Inferior parietal cortex (tissue), 1 donor: Measurements from ENCODE around the gene LARGE1.

Source experiments
- DNase-seq: peaks from one replicate; pipeline ENCODE4 v3.0.0-alpha.2; 2016; ENCODE audit errors: extremely low spot score

Gene LARGE1

GRCh38 chr22:33774781-33775180, 145.5 kb downstream of the LARGE1 start:
- no peak for DNase-seq

DNA sequence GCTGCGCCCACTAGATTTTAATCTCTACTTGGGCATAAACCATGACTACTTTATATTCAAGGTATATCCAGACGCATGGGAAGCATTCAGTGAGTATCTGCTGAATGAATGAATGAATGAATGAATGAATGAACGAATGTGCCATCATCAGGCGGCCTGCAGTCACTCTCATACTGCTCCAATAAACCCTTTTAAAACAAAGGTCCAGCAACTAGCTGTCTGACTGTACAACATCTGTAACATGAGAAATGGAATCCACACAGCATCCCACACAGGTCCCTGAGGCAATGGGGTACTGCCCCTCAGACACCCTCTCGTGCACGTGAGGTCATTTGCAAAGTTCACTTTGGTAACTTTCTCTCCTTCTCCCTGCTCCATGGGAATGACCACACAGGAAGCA, 147.5 kb downstream of the LARGE1 start:
- DNase-seq, result no peak

DNA sequence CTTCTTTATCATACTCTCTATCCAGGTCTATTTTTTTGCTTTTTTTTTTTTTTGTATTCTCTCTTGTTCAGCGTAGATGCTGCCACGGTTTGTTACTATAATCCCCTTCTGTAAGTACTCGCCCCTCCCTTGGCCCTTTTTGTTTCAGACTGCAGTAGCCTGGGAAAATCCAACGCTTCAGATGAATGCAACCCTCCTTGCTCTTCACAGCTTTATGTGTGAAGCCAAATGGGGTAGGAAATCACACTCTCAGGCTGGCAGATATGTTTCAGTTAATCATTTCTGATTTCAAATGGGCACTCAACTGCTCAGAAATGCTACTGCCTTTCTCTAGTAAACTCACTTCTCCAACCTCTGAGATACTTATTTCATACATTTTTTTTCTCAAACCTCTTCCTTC, 149.1 kb downstream of the LARGE1 start:
- no peak for DNase-seq

DNA sequence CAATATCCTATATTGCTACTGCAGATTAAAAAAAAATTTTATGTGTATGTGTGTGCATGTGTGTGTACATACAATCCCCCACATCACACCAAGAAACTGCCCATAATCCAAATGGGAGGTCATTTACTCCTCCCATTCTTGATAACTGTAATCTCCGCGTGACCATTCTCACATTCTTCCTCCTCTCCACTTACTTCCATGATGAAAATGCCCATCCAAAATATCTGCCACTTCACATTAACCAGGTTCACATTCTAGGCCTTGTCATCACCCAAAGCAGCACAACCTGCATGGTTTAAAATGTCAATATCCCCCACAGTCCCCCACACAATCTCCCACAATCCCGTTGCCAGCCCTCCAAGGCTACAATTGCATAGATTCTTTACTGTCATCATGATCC, 149.6 kb downstream of the LARGE1 start:
- no peak for DNase-seq

DNA sequence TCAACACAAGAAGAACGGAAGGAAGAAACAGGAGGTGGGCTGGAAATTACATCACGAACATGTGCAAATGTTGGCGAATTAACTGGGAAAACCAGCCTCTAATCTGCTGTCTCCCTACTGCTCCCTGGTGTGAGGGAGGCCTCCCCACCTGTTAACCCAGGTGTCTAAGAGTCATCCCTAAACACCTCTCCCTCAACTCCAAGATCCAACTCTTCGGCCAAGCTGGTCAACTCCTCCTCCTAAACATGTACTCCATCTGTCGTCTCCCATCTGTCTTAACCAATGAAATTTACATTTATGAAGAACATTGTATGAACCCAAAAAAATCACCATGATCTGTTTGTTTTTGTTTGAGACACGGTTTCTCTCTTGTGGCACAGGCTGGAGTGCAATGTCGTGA, 154.2 kb downstream of the LARGE1 start:
- no peak for DNase-seq

DNA sequence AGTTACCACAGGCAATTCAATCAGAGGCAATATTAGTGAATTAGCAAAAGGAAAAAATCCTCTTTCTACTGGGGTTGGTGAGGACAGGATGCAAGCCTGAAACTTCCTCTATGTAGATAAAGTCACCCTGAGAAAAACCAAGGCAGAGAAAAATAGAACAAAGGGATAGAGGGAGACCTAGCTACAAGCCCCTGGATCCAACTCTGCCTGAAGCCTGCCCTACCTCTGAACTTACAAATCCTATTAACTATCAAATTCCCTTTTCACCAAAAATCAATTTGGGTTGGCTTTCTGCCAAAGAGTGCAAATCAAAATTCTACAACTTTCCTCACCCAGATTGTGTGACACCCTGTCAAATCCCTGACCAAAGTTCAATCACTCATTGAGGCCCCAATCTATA, 161.3 kb downstream of the LARGE1 start:
- DNase-seq, result no peak

DNA sequence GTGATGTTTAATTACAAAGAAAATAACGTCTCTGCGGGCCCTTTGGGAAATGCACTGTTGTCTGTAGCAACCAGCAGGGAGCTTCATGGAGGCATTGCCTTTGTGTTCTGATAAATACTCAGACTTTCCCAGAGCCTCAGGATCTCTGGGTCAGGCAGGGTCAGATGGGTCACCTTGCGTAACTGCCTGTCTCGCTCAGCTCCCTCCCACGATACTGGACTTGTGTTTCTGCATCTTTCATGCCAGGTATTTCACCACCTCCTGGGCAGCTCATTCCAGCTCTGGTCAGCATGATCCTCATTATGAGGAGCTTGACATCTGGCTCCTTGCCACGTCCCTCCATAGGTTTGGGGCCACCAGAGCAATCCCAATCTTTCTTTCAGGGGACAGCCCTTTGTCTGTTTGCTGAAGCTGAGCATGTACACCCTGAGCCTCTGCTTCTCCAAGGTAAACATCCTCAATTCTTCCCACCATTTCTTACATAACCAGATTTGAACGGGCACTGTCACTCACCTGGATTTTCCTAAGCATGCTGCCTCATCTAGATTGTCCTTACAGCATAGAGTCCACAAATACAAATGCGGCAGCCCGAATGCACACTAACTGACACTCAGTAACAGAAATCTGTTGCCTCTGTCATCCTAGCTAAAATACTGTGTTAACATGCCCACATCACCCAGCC, 162.3 kb downstream of the LARGE1 start:
- DNase-seq, result no peak

- no peak for DNase-seq
These were observed 163.1 kb downstream of the LARGE1 start for GRCh38 chr22:33757041-33757801.

DNA sequence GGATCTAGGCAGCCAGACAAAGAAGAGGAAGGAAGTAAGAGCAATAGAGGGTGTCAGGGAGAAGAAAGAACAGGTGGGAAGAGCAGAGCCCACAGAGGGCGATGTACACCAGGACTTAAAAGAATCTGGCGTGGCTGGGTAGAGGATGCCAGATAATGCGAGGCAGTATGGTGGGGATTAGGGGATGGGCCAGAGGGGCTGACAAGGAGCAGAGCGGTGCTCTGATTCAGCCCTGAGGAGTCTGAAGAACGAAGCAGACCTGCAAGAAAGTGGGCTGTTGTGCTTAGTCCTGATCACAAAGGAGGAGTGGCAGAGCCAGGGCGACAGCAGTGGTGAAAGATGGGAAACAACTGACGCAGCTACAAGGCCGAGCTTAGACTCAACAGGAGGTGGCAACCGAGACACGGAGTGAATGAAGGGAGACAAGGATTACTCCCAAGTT, 163.7 kb downstream of the LARGE1 start:
- DNase-seq, result no peak

DNA sequence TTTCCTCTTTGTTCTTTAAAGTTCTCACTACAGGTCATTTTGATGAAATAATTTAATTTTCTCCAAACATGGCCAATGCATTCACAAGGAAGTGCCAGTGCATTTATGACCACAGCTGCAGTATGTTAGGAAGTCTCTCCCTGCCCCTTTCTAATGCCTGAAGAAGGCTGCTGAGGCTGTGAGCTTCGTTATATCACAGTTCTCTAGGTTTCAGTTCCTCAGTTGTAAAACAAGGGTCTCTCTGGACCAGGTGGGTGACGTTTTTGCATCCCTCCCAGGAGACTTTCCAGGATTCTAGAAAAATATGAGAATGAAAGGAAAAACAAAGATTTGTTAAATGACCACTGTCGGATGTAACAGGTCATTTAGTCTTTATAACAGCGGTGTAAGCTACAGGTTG, 171.6 kb downstream of the LARGE1 start:
- no peak for DNase-seq

DNA sequence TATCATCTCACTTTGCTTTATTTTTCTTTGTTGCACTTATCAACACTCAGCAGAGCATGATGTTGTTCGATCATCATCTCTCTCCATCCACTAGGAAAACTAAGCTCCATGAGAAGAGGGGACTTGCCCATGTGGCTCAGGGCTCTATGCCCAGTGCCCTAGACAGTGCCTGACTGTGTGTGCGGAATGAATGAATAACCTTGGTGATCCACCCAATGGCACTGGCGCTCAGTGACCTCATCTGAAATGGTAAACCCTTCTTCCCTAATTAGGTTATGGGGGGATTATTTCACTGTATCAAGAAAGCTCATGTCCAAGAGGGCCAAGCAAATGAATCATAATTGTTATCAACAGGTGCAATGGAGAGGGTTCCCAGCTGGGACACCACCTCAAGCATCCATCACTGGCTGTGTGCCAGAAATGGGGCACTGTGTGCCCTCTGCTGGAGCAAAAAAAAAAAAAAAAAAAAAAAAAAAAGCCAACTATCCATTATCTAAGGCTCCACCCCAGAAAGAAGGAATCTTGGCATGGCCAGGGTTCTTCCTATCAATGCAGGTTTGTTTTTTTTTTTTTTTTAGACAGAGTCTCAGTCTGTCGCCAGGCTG, 172.6 kb downstream of the LARGE1 start:
- DNase-seq, result no peak

DNA sequence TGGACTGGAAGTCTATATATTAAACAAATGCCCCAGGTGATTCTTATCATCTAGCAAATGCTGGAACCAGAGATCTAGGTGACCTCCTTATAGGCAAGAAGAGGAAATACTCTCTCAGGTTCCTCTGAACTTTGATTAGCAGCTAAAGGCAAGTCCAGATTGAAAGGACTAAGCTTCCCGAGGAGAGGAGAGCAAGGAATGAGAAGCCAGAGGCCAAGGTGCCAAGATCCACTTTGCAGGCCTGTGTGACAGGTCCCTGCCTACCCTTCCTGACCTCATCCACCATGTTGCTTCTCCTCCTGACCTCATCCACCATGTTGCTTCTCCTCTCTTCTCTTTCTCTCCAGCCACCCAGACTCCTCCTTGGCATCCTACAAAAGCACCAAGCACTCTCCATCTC, 173.2 kb downstream of the LARGE1 start:
- DNase-seq, result no peak

DNA sequence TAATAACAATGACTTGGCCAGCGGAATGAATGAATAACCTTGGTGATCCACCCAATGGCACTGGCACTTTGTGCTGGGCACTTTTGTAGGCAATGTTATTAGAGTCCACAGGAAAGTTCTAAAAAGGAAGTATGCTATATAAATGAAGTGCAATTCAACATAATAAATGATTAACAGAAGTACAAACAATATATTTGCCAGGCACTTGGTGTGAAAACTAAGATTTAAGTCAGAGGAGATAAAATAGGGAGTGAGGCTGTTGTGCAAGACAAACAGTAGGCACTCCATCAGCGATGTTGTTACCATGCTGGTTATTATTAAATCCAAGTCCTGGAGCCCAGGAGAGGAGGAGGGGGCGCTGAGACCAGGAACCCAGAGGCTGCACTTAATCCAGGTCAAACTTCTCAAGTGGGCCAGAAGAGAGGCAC, 173.8 kb downstream of the LARGE1 start:
- no peak for DNase-seq

DNA sequence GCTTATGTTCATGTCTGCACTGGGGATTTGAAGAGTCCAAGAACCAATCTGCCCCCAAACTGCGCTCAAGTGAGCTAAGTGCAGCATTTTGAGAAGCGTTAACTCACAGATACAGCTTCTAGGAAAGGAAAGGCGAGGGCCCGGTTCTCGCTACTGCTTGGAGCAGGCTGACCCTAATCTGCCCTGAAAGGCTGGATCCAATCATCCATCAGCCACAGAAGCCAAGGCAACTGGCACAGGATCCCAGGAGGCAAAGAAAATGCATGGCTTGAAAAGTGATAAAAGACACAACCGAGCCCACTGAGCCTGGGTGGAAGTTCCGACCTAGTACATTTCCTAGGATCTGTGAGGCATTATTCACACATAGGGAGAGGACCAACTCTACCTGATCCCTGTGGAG, 174.8 kb downstream of the LARGE1 start:
- no peak for DNase-seq

GRCh38 chr22:33743756-33744155, 176.5 kb downstream of the LARGE1 start:
- no peak for DNase-seq

- no peak for DNase-seq
These were observed 179.3 kb downstream of the LARGE1 start for GRCh38 chr22:33741025-33741424.

DNA sequence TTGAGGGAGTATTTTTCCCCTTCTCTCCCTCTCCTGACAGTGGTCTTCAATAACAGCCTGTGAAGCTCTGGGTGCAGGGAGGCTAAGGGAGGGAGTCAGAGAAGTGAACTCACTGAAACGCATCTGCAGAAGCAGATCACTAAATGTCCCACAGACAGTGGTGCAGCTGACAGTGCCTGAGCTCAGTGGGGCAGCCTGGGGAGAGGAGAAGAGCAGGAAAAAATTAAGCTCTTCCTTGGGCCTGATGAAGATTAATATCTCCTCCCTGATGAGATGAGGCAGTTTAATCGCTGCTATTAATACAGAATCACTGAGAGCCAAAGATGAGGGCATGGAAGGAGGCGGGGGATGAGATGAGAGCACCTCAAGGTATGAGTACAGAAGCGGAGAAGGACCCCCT, 180.8 kb downstream of the LARGE1 start:
- no peak for DNase-seq

GRCh38 chr22:33737662-33738061, 182.6 kb downstream of the LARGE1 start:
- DNase-seq, result no peak

- no peak for DNase-seq
These were observed 184.3 kb downstream of the LARGE1 start for GRCh38 chr22:33735978-33736377.

DNA sequence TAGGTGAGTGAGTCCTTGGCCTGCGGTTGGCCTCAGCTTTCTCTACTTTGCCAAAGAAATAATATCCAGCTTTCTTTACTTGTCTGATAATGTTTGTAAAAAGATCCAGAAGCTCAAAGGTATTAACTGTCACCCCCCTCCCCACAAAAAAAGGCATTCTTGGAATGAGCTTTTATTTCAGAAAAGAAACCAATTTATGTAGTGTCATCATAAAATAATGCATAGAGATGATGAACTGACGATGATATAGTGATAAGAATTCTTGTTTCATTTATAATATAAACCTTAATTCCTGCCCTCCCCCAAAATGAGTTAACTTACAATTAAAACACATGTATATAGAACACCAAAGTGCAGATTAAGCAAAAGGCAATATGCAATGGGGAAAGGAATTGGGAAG, 191.4 kb downstream of the LARGE1 start:
- DNase-seq, result no peak

DNA sequence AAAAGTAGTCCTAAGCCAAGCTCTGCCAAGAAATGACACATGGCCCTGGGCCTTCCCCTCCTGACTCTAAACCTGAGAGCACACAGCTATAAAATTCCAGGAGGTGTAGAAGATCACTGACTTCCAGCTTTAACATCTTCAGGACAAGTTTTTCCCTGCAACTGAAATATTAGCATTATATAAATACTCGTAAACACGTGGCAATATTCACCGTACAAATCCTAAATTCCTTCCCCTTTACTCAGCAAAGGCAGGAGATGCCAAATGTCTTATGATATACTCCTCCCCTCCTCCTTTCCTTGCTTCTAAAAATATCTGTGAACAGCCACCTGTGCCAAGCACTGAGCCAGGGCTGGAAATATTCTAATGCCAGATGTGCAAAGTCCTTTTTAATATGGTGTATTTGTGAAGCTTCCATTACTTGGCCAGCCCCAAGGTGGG, 194.0 kb downstream of the LARGE1 start:
- no peak for DNase-seq

DNA sequence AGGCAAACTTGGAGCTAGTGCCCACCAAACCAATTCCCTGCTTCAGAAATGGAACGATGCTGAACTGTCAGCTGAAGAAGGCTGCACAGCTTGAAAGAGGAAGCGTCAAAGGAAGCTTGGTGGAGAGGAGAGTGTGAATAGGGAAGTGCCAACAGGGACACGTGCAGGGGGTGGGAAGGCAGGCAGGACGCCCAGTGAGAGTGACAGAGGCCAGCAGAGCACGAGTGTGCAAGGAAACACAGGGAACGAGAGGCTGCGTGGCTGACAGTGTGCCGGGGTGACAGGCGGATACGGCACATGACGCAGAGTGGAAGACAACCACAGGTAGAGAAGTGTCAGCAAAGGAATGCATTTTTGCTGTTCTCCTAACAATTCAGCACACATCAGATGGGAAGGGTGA, 196.4 kb downstream of the LARGE1 start:
- DNase-seq, result no peak

DNA sequence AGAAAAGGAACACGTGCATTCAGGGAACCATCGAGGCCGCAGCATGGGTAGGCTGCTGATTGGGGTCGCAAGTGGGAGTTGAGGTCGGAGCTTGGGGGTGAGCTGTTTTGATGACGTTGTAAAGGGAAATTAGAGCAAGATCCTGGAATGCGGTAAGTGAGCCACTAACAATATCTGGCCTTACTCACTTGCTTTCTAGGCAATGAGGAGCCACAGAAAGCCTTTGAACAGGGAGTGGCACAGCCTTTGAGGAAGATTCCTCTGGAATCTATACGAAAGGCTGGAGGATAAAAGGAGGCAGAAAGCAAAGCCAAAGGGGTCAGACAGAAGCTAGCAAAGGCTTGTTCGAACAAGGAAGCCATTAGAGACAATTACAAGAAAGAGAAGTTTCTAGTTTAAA, 197.5 kb downstream of the LARGE1 start:
- no peak for DNase-seq
